Thyroid gland (tissue), 4 donors: ENCODE results near the gene TPGS2. TPM values are rescaled to one million over a fixed set of nuclear protein-coding genes. Genes with fewer than 3 reads are reported as not detected.

Experiments used
- DNase-seq, 2 donors: peaks; one replicate each; pipeline ENCODE4 v3.0.0-alpha.2; 2019
- H3K27ac ChIP-seq, 3 donors: fragments of 200-600 bp; sonication (generic); 1 replicate in 2 of 3; 2 replicates in 1 of 3; pipeline ENCODE4 v1.5.1; 2016 to 2019; ENCODE audit warnings: mild to moderate bottlenecking in 1 of 3, moderate library complexity in 1 of 3
- H3K27me3 ChIP-seq: fragments of 200-600 bp; sonication (generic); one replicate; pipeline ENCODE4 v1.5.1; 2019
- H3K36me3 ChIP-seq, 2 donors: fragments of 200-600 bp; sonication (generic); one replicate each; pipeline ENCODE4 v1.5.1; 2016 to 2019
- H3K4me1 ChIP-seq, 2 donors: fragments of 200-600 bp; sonication (generic); one replicate each; pipeline ENCODE4 v1.5.1; 2017 to 2019
- H3K4me3 ChIP-seq, 3 donors: fragments of 200-600 bp; sonication (generic); replicated peaks in 1 of 3; 1 replicate in 2 of 3; 2 replicates in 1 of 3; pipeline ENCODE4 v1.5.1; 2016; ENCODE audit warnings: mild to moderate bottlenecking in 1 of 3
- H3K9me3 ChIP-seq: fragments of 200-600 bp; sonication (generic); one replicate; pipeline ENCODE4 v1.5.1; 2017
- CTCF ChIP-seq, 6 experiments: fragments of 200-600 bp in 3 of 6; fragments of 450-650 bp in 3 of 6; sonication (generic) in 3 of 6; IDR thresholded peaks; one replicate each; pipeline ENCODE4 v1.5.1; 2016 to 2019; ENCODE audit warnings: antibody characterized with exemption in 6 of 6, mild to moderate bottlenecking in 2 of 6, inconsistent platforms in 1 of 6, moderate library complexity in 1 of 6
- POLR2A ChIP-seq, 2 donors: fragments of 450-650 bp; IDR thresholded peaks; one replicate each; pipeline ENCODE4 v1.6.1; 2017; ENCODE audit warnings: antibody characterized with exemption in 2 of 2, mild to moderate bottlenecking in 2 of 2, moderate library complexity in 1 of 2
- WGBS, 2 donors: methylation state at CpG; one replicate each; pipeline ENCODE4 v1.1.5; 2017; 5-methylcytosine and 5-hydroxymethylcytosine counted together
- intact Hi-C: fragments of 100-400 bp; cut with DNase I; formaldehyde crosslinking; loops from one replicate; pipeline ENCODE4 v1.15.1; 2023
- total RNA-seq, 4 donors: library from RNA; depleted of rRNA; stranded (reverse); fragments of >200 nt; gene quantifications; one replicate each; pipeline ENCODE4 v1.2.3, GENCODE V29; 2016

TPGS2 gene
- total RNA-seq, 4 donors from 2014 or later = 95.1 to 180 (median 142) TPM

GRCh38 chr18:36759167-36759776, 69.5 kb downstream of the TPGS2 start:
- Histone ChIP-seq H3K4me1 (no peaks in the 10 kb centered on the region), H3K27me3 (no peaks in the 10 kb centered on the region), H3K4me3 (no peak overlapping the region), H3K9me3 (no peaks in the 10 kb centered on the region), H3K36me3 (no peaks in the 10 kb centered on the region), H3K27ac (no peak overlapping the region)
- intact Hi-C loops = loop anchor here (10.0 kb wide), 1 partner anchor 664 kb away; no protein-coding TSS in a partner anchor
- WGBS, 2 donors = 57 to 65% methylated on average over 6 of the region's 6 CpGs
- DNase-seq = no peak
- no peak for TF ChIP-seq CTCF (IDR thresholded peaks at IDR 0.05)
- TF ChIP-seq POLR2A (IDR thresholded peaks at IDR 0.05) = no peak

- no peak overlapping the region for H3K27ac ChIP-seq
- DNase-seq = no peak
- intact Hi-C loops = loop anchor here (10.0 kb wide), 1 partner anchor 664 kb away; no protein-coding TSS in a partner anchor
Observed at GRCh38 chr18:36758623-36759022, 70.2 kb downstream of the TPGS2 start.

GRCh38 chr18:36757991-36758390, 70.8 kb downstream of the TPGS2 start:
- no peaks in the 10 kb centered on the region for H3K4me1 ChIP-seq
- intact Hi-C loops = loop anchor here (10.0 kb wide), 1 partner anchor 663 kb away; no protein-coding TSS in a partner anchor
- 81 to 88% methylated on average over 3 of the region's 3 CpGs for WGBS, 2 donors
- H3K27ac ChIP-seq = no peak overlapping the region
- no peak for TF ChIP-seq POLR2A (IDR thresholded peaks at IDR 0.05)
- no peak for TF ChIP-seq CTCF (IDR thresholded peaks at IDR 0.05)
- no peak overlapping the region for H3K4me3 ChIP-seq
- no peaks in the 10 kb centered on the region for H3K27me3 ChIP-seq
- no peaks in the 10 kb centered on the region for H3K36me3 ChIP-seq
- no peak for DNase-seq
- no peaks in the 10 kb centered on the region for H3K9me3 ChIP-seq

More at GRCh38 chr18:36758623-36759022, 70.2 kb downstream of the TPGS2 start:
- Histone ChIP-seq H3K27me3 (no peaks in the 10 kb centered on the region), H3K36me3 (no peaks in the 10 kb centered on the region), H3K9me3 (no peaks in the 10 kb centered on the region), H3K4me3 (no peak overlapping the region), H3K4me1 (no peaks in the 10 kb centered on the region)
- TF ChIP-seq POLR2A (IDR thresholded peaks at IDR 0.05) (no peak), CTCF (IDR thresholded peaks at IDR 0.05) (no peak)
- WGBS, 2 donors = 76 to 83% methylated on average over 10 of the region's 10 CpGs

GRCh38 chr18:36757081-36757480, 71.7 kb downstream of the TPGS2 start:
- intact Hi-C loops = loop anchor here (10.0 kb wide), 1 partner anchor 662 kb away; no protein-coding TSS in a partner anchor
- WGBS, 2 donors = 11 to 19% methylated on average over 1 of the region's 1 CpG

More at GRCh38 chr18:36757081-36757480, 71.7 kb downstream of the TPGS2 start:
- Histone ChIP-seq H3K27me3 (no peaks in the 10 kb centered on the region), H3K36me3 (no peaks in the 10 kb centered on the region), H3K27ac (no peak overlapping the region), H3K4me3 (no peak overlapping the region), H3K4me1 (no peaks in the 10 kb centered on the region), H3K9me3 (no peaks in the 10 kb centered on the region)
- DNase-seq = no peak
- TF ChIP-seq POLR2A (IDR thresholded peaks at IDR 0.05) (no peak), CTCF (IDR thresholded peaks at IDR 0.05) (peak; percentile 31 to 73 (median 56))
